OCI-LY1 (cell line): ENCODE data around the gene TARM1.

Experiments used
- H2AFZ ChIP-seq: fragments of 200-600 bp; sonication (generic), shearing (Covaris generic); 2 replicates; pipeline ENCODE4 v1.6.0; 2014; ENCODE audit warnings: antibody characterized with exemption, mild to moderate bottlenecking, low read length
- H3F3A ChIP-seq: fragments of 200-600 bp; sonication (generic), shearing (Covaris generic); 2 replicates; pipeline ENCODE4 v1.6.0; 2014; ENCODE audit warnings: mild to moderate bottlenecking, antibody characterized with exemption, low read length, moderate library complexity; ENCODE audit not compliant: insufficient read depth
- H3K27ac ChIP-seq: fragments of 200-600 bp; sonication (generic); 2 replicates; pipeline ENCODE4 v1.5.1; 2014; ENCODE audit warnings: low read length, mixed run types, mild to moderate bottlenecking, low read depth; ENCODE audit not compliant: poor library complexity, severe bottlenecking
- H3K27me3 ChIP-seq: fragments of 200-600 bp; sonication (generic); 2 replicates; pipeline ENCODE4 v1.6.0; 2014; ENCODE audit warnings: antibody characterized with exemption, mild to moderate bottlenecking, low read length, moderate library complexity; ENCODE audit not compliant: insufficient read depth
- H3K36me3 ChIP-seq: fragments of 200-600 bp; sonication (generic); 2 replicates; pipeline ENCODE4 v1.6.1; 2014; ENCODE audit warnings: mild to moderate bottlenecking, antibody characterized with exemption, low read length, moderate library complexity, mixed read lengths; ENCODE audit not compliant: insufficient read depth
- H3K4me1 ChIP-seq: fragments of 200-600 bp; sonication (generic); 2 replicates; pipeline ENCODE4 v1.5.1; 2014; ENCODE audit warnings: mild to moderate bottlenecking, low read length, moderate library complexity; ENCODE audit not compliant: insufficient read depth, severe bottlenecking
- H3K4me2 ChIP-seq: fragments of 200-600 bp; sonication (generic), shearing (Covaris generic); 2 replicates; pipeline ENCODE4 v1.6.1; 2014; ENCODE audit warnings: low read length
- H3K4me3 ChIP-seq: fragments of 200-600 bp; sonication (generic); 2 replicates; pipeline ENCODE4 v1.5.1; 2014; ENCODE audit warnings: low read length, low read depth, mild to moderate bottlenecking, mixed read lengths; ENCODE audit not compliant: poor library complexity, severe bottlenecking
- H3K79me2 ChIP-seq: fragments of 200-600 bp; shearing (Covaris generic); 2 replicates; pipeline ENCODE4 v1.6.1; 2016; ENCODE audit warnings: mixed run types, low read length, mixed read lengths; ENCODE audit not compliant: insufficient read depth
- H3K9ac ChIP-seq: fragments of 200-600 bp; sonication (generic), shearing (Covaris generic); 2 replicates; pipeline ENCODE4 v1.6.1; 2014; ENCODE audit warnings: mild to moderate bottlenecking, low read length, mixed read lengths
- H3K9me2 ChIP-seq: fragments of 200-600 bp; sonication (generic), shearing (Covaris generic); 2 replicates; pipeline ENCODE4 v1.6.1; 2014; ENCODE audit warnings: low read depth, mild to moderate bottlenecking, low read length, mixed read lengths
- H3K9me3 ChIP-seq: fragments of 200-600 bp; shearing (Covaris generic); 2 replicates; pipeline ENCODE4 v1.6.1; 2014; ENCODE audit warnings: low read length, mixed read lengths
- H4K20me1 ChIP-seq: fragments of 200-600 bp; sonication (generic), shearing (Covaris generic); 2 replicates; pipeline ENCODE4 v1.6.0; 2016; ENCODE audit warnings: mild to moderate bottlenecking, low read length; ENCODE audit not compliant: insufficient read depth
- EZH2 ChIP-seq: fragments of 200-600 bp; sonication (generic), shearing (Covaris generic); IDR thresholded peaks from 2 replicates; pipeline ENCODE4 v1.8.0; 2017; ENCODE audit warnings: borderline replicate concordance, mixed run types, mild to moderate bottlenecking, antibody characterized with exemption, low read length, moderate library complexity, mixed read lengths
- TF ChIP-seq, protein P1 (sequence below): fragments of 200-600 bp; sonication (generic), shearing (Covaris generic); IDR thresholded peaks from 2 replicates; pipeline ENCODE4 v1.5.1; 2017; ENCODE audit warnings: mild to moderate bottlenecking, antibody characterized with exemption, low read length, moderate library complexity, mixed read lengths

Gene TARM1

DNA sequence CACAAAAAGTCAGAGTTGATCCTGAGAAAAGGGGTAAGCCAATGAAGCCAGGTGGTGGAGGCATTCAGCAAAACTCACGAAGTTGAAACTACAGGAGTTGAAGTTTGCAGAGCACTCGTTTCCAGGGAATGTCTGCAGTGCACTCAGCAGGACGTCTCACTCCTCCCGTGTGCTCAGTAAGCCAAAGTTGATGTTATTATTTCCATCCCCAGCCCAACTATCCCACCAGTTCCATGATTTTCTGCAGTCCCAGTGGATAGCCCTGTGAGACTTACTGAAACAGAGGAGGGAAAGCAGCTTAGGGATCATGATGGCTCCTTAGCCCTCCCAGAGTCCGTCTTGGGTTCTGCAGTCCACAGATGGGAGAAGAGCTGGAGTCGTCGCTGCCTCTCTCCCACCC lies at the start of gene TARM1:
Gene TARM1, minus strand, starts transcription at position 334 of the 400 bp plus-strand sequence. Its CDS starts 25 bp downstream, at position 309.
- Histone ChIP-seq H3K79me2 (no peaks in the 10 kb centered on the region), H3K4me1 (no peaks in the 10 kb centered on the region), H2AFZ (no peak within 1 kb of the TSS), H3K27ac (no peak within 1 kb of the TSS), H3K9ac (no peak within 1 kb of the TSS), H3K4me3 (no peak within 1 kb of the TSS), H4K20me1 (no peaks in the 10 kb centered on the region), H3K36me3 (no peaks in the 10 kb centered on the region), H3K9me2 (no peaks in the 10 kb centered on the region), H3K9me3 (peaks cover 2% of the 10 kb centered on the region; the same call in 1 of the 2 replicates), H3K27me3 (no peaks in the 10 kb centered on the region; the same call in 1 of the 2 replicates), H3K4me2 (no peak within 1 kb of the TSS), H3F3A (no peaks in the 10 kb centered on the region)
- TF ChIP-seq, protein P1, sequence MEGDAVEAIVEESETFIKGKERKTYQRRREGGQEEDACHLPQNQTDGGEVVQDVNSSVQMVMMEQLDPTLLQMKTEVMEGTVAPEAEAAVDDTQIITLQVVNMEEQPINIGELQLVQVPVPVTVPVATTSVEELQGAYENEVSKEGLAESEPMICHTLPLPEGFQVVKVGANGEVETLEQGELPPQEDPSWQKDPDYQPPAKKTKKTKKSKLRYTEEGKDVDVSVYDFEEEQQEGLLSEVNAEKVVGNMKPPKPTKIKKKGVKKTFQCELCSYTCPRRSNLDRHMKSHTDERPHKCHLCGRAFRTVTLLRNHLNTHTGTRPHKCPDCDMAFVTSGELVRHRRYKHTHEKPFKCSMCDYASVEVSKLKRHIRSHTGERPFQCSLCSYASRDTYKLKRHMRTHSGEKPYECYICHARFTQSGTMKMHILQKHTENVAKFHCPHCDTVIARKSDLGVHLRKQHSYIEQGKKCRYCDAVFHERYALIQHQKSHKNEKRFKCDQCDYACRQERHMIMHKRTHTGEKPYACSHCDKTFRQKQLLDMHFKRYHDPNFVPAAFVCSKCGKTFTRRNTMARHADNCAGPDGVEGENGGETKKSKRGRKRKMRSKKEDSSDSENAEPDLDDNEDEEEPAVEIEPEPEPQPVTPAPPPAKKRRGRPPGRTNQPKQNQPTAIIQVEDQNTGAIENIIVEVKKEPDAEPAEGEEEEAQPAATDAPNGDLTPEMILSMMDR, result no peak
- TF ChIP-seq EZH2, result no peak

DNA sequence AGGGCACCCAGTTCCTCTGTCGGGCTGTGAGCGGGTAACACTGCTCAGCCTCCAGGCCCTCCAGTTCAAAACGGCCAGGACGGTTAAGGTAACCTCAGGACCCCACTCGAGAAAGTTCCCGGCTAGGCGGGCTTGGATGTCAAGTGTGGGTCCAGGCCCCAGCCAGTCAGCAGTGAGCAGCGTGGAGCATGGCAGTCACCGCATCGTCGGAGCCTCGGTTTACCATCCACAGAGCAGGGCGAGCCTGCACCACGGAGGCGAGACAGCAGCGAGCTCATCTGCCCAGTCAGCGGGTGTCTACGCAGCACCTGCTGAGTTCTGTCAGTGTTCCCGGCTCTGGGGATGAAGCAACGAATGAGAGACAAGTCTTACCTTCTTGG lies 48.4 kb upstream of the TARM1 start:
- no peaks in the 10 kb centered on the region for H3K79me2 ChIP-seq
- no peak overlapping the region for H2AFZ ChIP-seq
- no peaks in the 10 kb centered on the region for H3F3A ChIP-seq
- H3K9me2 ChIP-seq, result no peaks in the 10 kb centered on the region
- no peaks in the 10 kb centered on the region for H3K27me3 ChIP-seq
- no peak overlapping the region for H3K27ac ChIP-seq
- H3K9me3 ChIP-seq, result no peaks in the 10 kb centered on the region
- H3K4me3 ChIP-seq, result no peak overlapping the region
- H3K9ac ChIP-seq, result no peak overlapping the region
- peaks cover 64% of the 10 kb centered on the region for H3K36me3 ChIP-seq
- TF ChIP-seq EZH2, result no peak
- TF ChIP-seq, protein P1, result no peak
- H3K4me1 ChIP-seq, result no peaks in the 10 kb centered on the region
- no peak overlapping the region for H3K4me2 ChIP-seq
- H4K20me1 ChIP-seq, result no peaks in the 10 kb centered on the region

DNA sequence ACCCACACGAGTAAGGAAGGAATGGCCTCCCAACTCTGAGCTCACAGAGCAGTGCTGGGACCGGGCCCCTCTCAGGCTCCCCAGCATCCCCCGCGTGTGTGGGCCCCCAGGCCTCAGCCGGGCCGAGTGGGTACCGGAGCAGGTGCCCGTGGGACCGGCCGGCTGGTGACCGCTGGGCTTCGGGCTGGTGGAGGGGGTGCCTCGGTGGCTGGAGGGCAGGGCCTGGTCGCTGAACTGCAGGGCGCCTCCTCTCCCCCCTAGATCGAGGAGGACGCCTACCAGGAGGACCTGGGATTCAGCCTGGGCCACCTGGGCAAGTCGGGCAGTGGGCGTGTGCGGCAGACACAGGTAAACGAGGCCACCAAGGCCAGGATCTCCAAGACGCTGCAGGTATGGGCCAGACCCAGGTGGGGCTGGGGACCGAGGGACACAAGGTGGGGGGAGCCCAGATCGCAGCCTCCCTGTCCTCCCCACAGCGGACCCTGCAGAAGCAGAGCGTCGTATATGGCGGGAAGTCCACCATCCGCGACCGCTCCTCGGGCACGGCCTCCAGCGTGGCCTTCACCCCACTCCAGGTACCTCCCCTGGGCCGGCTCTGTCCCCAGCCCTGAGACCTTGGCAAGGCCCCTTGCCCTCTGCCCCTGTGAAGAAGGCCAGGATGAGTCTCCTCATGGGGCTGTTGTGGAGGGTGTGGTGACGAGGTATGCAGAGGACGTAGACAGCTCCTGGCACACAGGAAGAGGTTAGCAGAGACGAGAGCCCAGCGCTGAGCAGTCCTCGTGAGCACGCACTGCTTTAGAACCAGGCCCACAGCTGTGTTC lies 47.8 kb upstream of the TARM1 start:
- Histone ChIP-seq H3F3A (no peaks in the 10 kb centered on the region), H3K9me3 (no peaks in the 10 kb centered on the region), H3K27ac (no peak overlapping the region), H3K9me2 (no peaks in the 10 kb centered on the region), H3K9ac (no peak overlapping the region), H3K4me1 (no peaks in the 10 kb centered on the region), H4K20me1 (no peaks in the 10 kb centered on the region), H3K4me2 (no peak overlapping the region), H3K36me3 (peaks cover 70% of the 10 kb centered on the region), H3K27me3 (no peaks in the 10 kb centered on the region), H3K79me2 (no peaks in the 10 kb centered on the region), H3K4me3 (no peak overlapping the region), H2AFZ (no peak overlapping the region)
- TF ChIP-seq, protein P1, result no peak
- no peak for TF ChIP-seq EZH2
